WTC11 (cell line): ENCODE measurements around the gene KLHL18.

Experiments
- NR2C2 ChIP-seq: sonication (generic); formaldehyde crosslinking; IDR thresholded peaks from 2 replicates; pipeline ENCODE4 v1.8.0; 2022; ENCODE audit warnings: mild to moderate bottlenecking, missing genetic modification reagents
- RELA ChIP-seq: sonication (generic); formaldehyde crosslinking; IDR thresholded peaks from 2 replicates; pipeline ENCODE4 v1.8.1; 2022; ENCODE audit warnings: missing genetic modification reagents, mild to moderate bottlenecking, borderline replicate concordance
- SP1 ChIP-seq: sonication (generic); formaldehyde crosslinking; conservative IDR thresholded peaks from 2 replicates; pipeline ENCODE4 v1.8.1; 2022; ENCODE audit warnings: missing genetic modification reagents
- USF2 ChIP-seq: sonication (generic); formaldehyde crosslinking; IDR thresholded peaks from 2 replicates; pipeline ENCODE4 v1.8.1; 2023; ENCODE audit warnings: mild to moderate bottlenecking, missing genetic modification reagents, moderate library complexity
- TF ChIP-seq, protein P1 (sequence below): sonication (generic); formaldehyde crosslinking; IDR thresholded peaks from 2 replicates; pipeline ENCODE4 v1.8.0; 2022; ENCODE audit warnings: mild to moderate bottlenecking, missing genetic modification reagents
- TF ChIP-seq, protein P2 (sequence below): sonication (generic); formaldehyde crosslinking; IDR thresholded peaks from 2 replicates; pipeline ENCODE4 v1.8.0; 2022; ENCODE audit warnings: mild to moderate bottlenecking, missing genetic modification reagents
- TF ChIP-seq, protein P3 (sequence below): fragments of 200-600 bp; IDR thresholded peaks from 2 replicates; pipeline ENCODE4 v1.8.0; 2022; ENCODE audit warnings: antibody characterized with exemption

DNA sequence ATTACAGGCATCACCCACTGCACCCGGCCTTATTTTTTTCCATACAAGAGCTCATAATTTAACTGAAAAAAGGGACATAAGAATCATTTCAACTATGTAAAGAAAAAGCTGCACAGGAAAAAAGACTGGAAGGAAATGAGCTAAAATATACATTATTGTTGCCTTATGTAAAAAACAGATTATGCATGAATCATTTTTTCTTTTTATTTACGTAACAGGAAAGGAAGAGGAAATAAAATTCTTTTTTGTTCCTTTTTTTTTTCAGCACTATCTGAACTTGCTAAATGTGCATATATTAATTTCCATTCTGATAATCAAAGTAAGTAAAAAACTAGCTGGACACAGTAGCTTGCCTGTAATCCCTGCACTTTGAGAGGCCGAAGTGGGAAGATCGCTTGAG lies 12.2 kb upstream of the KLHL18 start:
- TF ChIP-seq USF2 (no peak), NR2C2 (CRISPR knock-in tag) (no peak), SP1 (CRISPR knock-in tag) (no peak), RELA (CRISPR knock-in tag) (no peak)
- TF ChIP-seq, protein P1, sequence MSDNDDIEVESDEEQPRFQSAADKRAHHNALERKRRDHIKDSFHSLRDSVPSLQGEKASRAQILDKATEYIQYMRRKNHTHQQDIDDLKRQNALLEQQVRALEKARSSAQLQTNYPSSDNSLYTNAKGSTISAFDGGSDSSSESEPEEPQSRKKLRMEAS (CRISPR knock-in tag), result no peak
- TF ChIP-seq, protein P2, sequence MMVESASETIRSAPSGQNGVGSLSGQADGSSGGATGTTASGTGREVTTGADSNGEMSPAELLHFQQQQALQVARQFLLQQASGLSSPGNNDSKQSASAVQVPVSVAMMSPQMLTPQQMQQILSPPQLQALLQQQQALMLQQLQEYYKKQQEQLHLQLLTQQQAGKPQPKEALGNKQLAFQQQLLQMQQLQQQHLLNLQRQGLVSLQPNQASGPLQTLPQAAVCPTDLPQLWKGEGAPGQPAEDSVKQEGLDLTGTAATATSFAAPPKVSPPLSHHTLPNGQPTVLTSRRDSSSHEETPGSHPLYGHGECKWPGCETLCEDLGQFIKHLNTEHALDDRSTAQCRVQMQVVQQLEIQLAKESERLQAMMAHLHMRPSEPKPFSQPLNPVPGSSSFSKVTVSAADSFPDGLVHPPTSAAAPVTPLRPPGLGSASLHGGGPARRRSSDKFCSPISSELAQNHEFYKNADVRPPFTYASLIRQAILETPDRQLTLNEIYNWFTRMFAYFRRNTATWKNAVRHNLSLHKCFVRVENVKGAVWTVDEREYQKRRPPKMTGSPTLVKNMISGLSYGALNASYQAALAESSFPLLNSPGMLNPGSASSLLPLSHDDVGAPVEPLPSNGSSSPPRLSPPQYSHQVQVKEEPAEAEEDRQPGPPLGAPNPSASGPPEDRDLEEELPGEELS (CRISPR knock-in tag), result no peak
- TF ChIP-seq, protein P3, sequence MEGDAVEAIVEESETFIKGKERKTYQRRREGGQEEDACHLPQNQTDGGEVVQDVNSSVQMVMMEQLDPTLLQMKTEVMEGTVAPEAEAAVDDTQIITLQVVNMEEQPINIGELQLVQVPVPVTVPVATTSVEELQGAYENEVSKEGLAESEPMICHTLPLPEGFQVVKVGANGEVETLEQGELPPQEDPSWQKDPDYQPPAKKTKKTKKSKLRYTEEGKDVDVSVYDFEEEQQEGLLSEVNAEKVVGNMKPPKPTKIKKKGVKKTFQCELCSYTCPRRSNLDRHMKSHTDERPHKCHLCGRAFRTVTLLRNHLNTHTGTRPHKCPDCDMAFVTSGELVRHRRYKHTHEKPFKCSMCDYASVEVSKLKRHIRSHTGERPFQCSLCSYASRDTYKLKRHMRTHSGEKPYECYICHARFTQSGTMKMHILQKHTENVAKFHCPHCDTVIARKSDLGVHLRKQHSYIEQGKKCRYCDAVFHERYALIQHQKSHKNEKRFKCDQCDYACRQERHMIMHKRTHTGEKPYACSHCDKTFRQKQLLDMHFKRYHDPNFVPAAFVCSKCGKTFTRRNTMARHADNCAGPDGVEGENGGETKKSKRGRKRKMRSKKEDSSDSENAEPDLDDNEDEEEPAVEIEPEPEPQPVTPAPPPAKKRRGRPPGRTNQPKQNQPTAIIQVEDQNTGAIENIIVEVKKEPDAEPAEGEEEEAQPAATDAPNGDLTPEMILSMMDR, result no peak
